K562 (cell line): ENCODE results near the gene PLK1. TPM values are rescaled to one million over a fixed set of nuclear protein-coding genes. Genes with fewer than 3 reads are reported as not detected.

Source experiments
- ATAC-seq: fragments of 200-7000 bp; cut with Tn5 transposase; 3 replicates; pipeline ENCODE4 v1.9.1; 2020; ENCODE audit warnings: moderate library complexity
- BruUV-seq: library from RNA; stranded (reverse); fragments of 400-500 nt; replicated peaks from 2 replicates; lab custom pipeline; 2021; lab: Mats Ljungman, UMichigan
- CTCF ChIA-PET: fragments of 300-600 bp; formaldehyde crosslinking; extraction: SDS; loops from one replicate; lab custom pipeline; 2021; ENCODE audit warnings: low intra/inter-chr PET ratio; lab: Yijun Ruan, JAX
- POLR2A ChIA-PET: fragments of 300-600, 350-650 bp; sonication (Branson Sonifier 250); formaldehyde crosslinking; extraction: SDS; loops from one replicate; lab custom pipeline; 2021; ENCODE audit warnings: antibody characterized with exemption, inconsistent platforms; lab: Yijun Ruan, JAX
- DNase-seq, 4 experiments: peaks; one replicate each; pipeline versions ENCODE4 v3.0.0 to v3.0.0-alpha.2; 2011 to 2018; ENCODE audit warnings: low spot score in 3 of 4, mixed read lengths in 3 of 4; ENCODE audit errors: extremely low read depth in 1 of 4
- FAIRE-seq: peaks from 2 replicates; lab custom pipeline; 2011; peaks lifted over from hg19 to GRCh38; lab: Jason Lieb, UNC
- H2AFZ ChIP-seq: 2 replicates; pipeline ENCODE4 v1.6.0; 2011; ENCODE audit warnings: low read depth, low read length, control low read depth, inconsistent platforms
- H3K27ac ChIP-seq: fragments of 200-600 bp; 3 replicates; pipeline ENCODE4 v1.8.0; 2011; ENCODE audit warnings: low read depth, mild to moderate bottlenecking, control low read depth, inconsistent platforms, low read length, moderate library complexity, mixed read lengths; ENCODE audit errors: extremely low read depth
- H3K27me3 ChIP-seq, 2 experiments: fragments of 300-600 bp in 1 of 2; 2 replicates in 1 of 2; 3 replicates in 1 of 2; pipeline versions ENCODE4 v1.6.0 to v1.8.0; 2011; ENCODE audit warnings: inconsistent platforms in 2 of 2, low read length in 2 of 2, mild to moderate bottlenecking in 1 of 2, mixed read lengths in 1 of 2, moderate library complexity in 1 of 2; ENCODE audit not compliant: control insufficient read depth in 2 of 2, insufficient read depth in 2 of 2
- H3K36me3 ChIP-seq: fragments of 300-600 bp; 3 replicates; pipeline ENCODE4 v1.8.0; 2011; ENCODE audit warnings: mild to moderate bottlenecking, low read length, inconsistent platforms; ENCODE audit not compliant: control insufficient read depth, insufficient read depth
- H3K4me1 ChIP-seq, 2 experiments: fragments of 200-600 bp in 1 of 2; replicated peaks in 1 of 2; 2 replicates in 1 of 2; 3 replicates in 1 of 2; pipeline versions ENCODE4 v1.5.1 to v1.8.0; 2011; ENCODE audit warnings: inconsistent platforms in 2 of 2, low read length in 2 of 2, mild to moderate bottlenecking in 1 of 2, mixed read lengths in 1 of 2, moderate library complexity in 1 of 2; ENCODE audit not compliant: control insufficient read depth in 2 of 2, insufficient read depth in 2 of 2
- H3K4me2 ChIP-seq: 2 replicates; pipeline ENCODE4 v1.6.1; 2011; ENCODE audit warnings: low read length, control low read depth, inconsistent platforms, mixed read lengths; ENCODE audit not compliant: insufficient read depth
- H3K4me3 ChIP-seq: fragments of 200-600 bp; sonication (generic), shearing (Covaris generic); 2 replicates; pipeline ENCODE4 v1.5.1; 2016; ENCODE audit warnings: control low read depth, inconsistent platforms
- H3K79me2 ChIP-seq: fragments of 200-600 bp; 3 replicates; pipeline ENCODE4 v1.8.0; 2011; ENCODE audit warnings: low read length, inconsistent platforms; ENCODE audit not compliant: control insufficient read depth, insufficient read depth
- H3K9ac ChIP-seq, 2 experiments: 2 replicates each; pipeline versions ENCODE4 v1.6.0 to v1.6.1; 2011; ENCODE audit warnings: low read depth in 2 of 2, low read length in 2 of 2, control low read depth in 1 of 2, inconsistent platforms in 1 of 2, mild to moderate bottlenecking in 1 of 2, mixed read lengths in 1 of 2; ENCODE audit not compliant: insufficient read depth in 1 of 2
- H3K9me1 ChIP-seq: one replicate; pipeline ENCODE4 v1.6.0; 2011; ENCODE audit warnings: inconsistent platforms, mild to moderate bottlenecking, low read length, moderate library complexity; ENCODE audit not compliant: control insufficient read depth, insufficient read depth
- H3K9me3 ChIP-seq: replicated peaks from 2 replicates; pipeline ENCODE4 v1.5.1; 2011; ENCODE audit warnings: low read depth, low read length, inconsistent platforms; ENCODE audit not compliant: control insufficient read depth, insufficient read depth
- H4K20me1 ChIP-seq: replicated peaks from 2 replicates; pipeline ENCODE4 v1.6.1; 2011; ENCODE audit warnings: low read length, inconsistent platforms, mixed read lengths; ENCODE audit not compliant: control insufficient read depth, insufficient read depth
- LEF1 ChIP-seq: fragments of 450-650 bp; IDR thresholded peaks from 2 replicates; pipeline ENCODE4 v1.6.1; 2016; ENCODE audit warnings: mild to moderate bottlenecking
- MEF2A ChIP-seq: IDR thresholded peaks from 2 replicates; pipeline ENCODE4 v1.6.1; 2011; ENCODE audit warnings: low read depth, mild to moderate bottlenecking, low read length, moderate library complexity; ENCODE audit not compliant: control insufficient read depth
- MNT ChIP-seq, 2 experiments: fragments of 450-650 bp; conservative IDR thresholded peaks; 2 replicates each; pipeline ENCODE4 v1.6.1; 2017; ENCODE audit warnings: mild to moderate bottlenecking in 2 of 2, moderate library complexity in 2 of 2
- RFX1 ChIP-seq: fragments of 450-650 bp; IDR thresholded peaks from 2 replicates; pipeline ENCODE4 v1.6.1; 2016; ENCODE audit warnings: mild to moderate bottlenecking, moderate library complexity
- SFPQ ChIP-seq: fragments of 200-400 bp; formaldehyde crosslinking; IDR thresholded peaks from 2 replicates; pipeline ENCODE4 v1.6.1; 2017; ENCODE audit warnings: mild to moderate bottlenecking, low read depth, low read length, moderate library complexity
- SMAD2 ChIP-seq: fragments of 150-350 bp; IDR thresholded peaks from 2 replicates; pipeline ENCODE4 v1.6.1; 2014; ENCODE audit warnings: low read depth, mild to moderate bottlenecking, low read length
- ZNF124 ChIP-seq: sonication (generic); formaldehyde crosslinking; IDR thresholded peaks from 2 replicates; pipeline ENCODE4 v1.8.1; 2022; ENCODE audit warnings: missing genetic modification reagents
- ZNF274 ChIP-seq: IDR thresholded peaks from 2 replicates; pipeline ENCODE4 v1.6.1; 2011; ENCODE audit warnings: low read depth, mild to moderate bottlenecking, low read length, moderate library complexity, borderline replicate concordance
- ZNF764 ChIP-seq: fragments of 250-450 bp; sonication (Bioruptor Pico); IDR thresholded peaks from 2 replicates; pipeline ENCODE4 v1.4.0; 2020; ENCODE audit warnings: low read depth, mild to moderate bottlenecking, moderate library complexity
- ZNF780A ChIP-seq: fragments of 250-450 bp; sonication (Bioruptor Pico); IDR thresholded peaks from 2 replicates; pipeline ENCODE4 v1.5.0; 2021; ENCODE audit warnings: mild to moderate bottlenecking
- WGBS: fragments of 100-300 bp; shearing (Covaris generic); methylation state at CpG from one replicate; pipeline ENCODE4 v1.1.6; 2016; ENCODE audit warnings: low coverage, mixed read lengths; ENCODE audit not compliant: insufficient coverage; ENCODE audit errors: missing lambda C conversion rate; 5-methylcytosine and 5-hydroxymethylcytosine counted together
- in situ Hi-C: fragments of 300-500 bp; cut with MboI; formaldehyde crosslinking; loops from 4 replicates; pipeline ENCODE4 v1.15.0; 2018; ENCODE audit warnings: inconsistent platforms, mixed read lengths
- intact Hi-C: fragments of 100-400 bp; cut with micrococcal nuclease; formaldehyde crosslinking; loops from 2 replicates; pipeline ENCODE4 v1.14.2; 2022
- polyA plus RNA-seq, 8 experiments: library from polyadenylated mRNA; depleted of rRNA in 4 of 8; stranded (reverse) in 5 of 8; unstranded in 3 of 8; fragments of >200 nt; fragmentation: Nextera tagmentation in 2 of 8; fragmentation: Illumina TruSeq in 1 of 8; extraction: Ambion mirVana in 2 of 8; extraction: Trizol in 1 of 8; gene quantifications; 2 replicates each; pipeline versions ENCODE4 v1.2.1 to v1.2.3, GENCODE V29; 2011 to 2014; ENCODE audit warnings: inconsistent platforms in 1 of 8, missing spikeins in 1 of 8
- total RNA-seq, 7 experiments: library from RNA; depleted of rRNA in 6 of 7; stranded (reverse); fragments of >200 nt in 6 of 7; fragmentation: Illumina TruSeq in 2 of 7; extraction: Trizol in 2 of 7; gene quantifications; 2 replicates each; pipeline versions ENCODE4 v1.2.1 to v1.2.3, GENCODE V29; 2011 to 2021; ENCODE audit warnings: low replicate concordance in 1 of 7
- TF ChIP-seq, protein P1 (sequence below), 2 experiments: fragments of 450-650 bp; IDR thresholded peaks; 2 replicates each; pipeline ENCODE4 v1.6.1; 2016
- TF ChIP-seq, protein P2 (sequence below): fragments of 250-450 bp; sonication (Bioruptor Pico); IDR thresholded peaks from 2 replicates; pipeline ENCODE4 v1.8.0; 2022; ENCODE audit warnings: moderate library complexity, mild to moderate bottlenecking, inconsistent platforms

The PLK1 gene
- total and polyA plus RNA-seq, 9 of the 15 experiments (the other 6 are each of a cell fraction or from before 2014, with no cell fraction given): 13.6 to 212 (median 45.5) TPM

- TF ChIP-seq, protein P1, sequence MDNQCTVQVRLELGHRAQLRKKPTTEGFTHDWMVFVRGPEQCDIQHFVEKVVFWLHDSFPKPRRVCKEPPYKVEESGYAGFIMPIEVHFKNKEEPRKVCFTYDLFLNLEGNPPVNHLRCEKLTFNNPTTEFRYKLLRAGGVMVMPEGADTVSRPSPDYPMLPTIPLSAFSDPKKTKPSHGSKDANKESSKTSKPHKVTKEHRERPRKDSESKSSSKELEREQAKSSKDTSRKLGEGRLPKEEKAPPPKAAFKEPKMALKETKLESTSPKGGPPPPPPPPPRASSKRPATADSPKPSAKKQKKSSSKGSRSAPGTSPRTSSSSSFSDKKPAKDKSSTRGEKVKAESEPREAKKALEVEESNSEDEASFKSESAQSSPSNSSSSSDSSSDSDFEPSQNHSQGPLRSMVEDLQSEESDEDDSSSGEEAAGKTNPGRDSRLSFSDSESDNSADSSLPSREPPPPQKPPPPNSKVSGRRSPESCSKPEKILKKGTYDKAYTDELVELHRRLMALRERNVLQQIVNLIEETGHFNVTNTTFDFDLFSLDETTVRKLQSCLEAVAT (IDR thresholded peaks at IDR 0.05): no peak
- TF ChIP-seq LEF1 (peak; percentile 63; the same call in 1 of the 2 replicates), RFX1 (no peak), SFPQ (no peak), ZNF124 (CRISPR knock-in tag) (no peak)
Observed at GRCh38 chr16:23679274-23679985, 741 bp downstream of the PLK1 start (continued).

GRCh38 chr16:23679986-23680336 is 1.3 kb downstream of the PLK1 start:
- CTCF ChIA-PET: no interaction called here
- TF ChIP-seq MNT (conservative IDR thresholded peaks at IDR 0.05): no peak
- no peak for TF ChIP-seq ZNF780A
- TF ChIP-seq ZNF274: no peak
- TF ChIP-seq SMAD2: no peak
- TF ChIP-seq ZNF764: no peak
- TF ChIP-seq MEF2A: no peak
- TF ChIP-seq, protein P2, sequence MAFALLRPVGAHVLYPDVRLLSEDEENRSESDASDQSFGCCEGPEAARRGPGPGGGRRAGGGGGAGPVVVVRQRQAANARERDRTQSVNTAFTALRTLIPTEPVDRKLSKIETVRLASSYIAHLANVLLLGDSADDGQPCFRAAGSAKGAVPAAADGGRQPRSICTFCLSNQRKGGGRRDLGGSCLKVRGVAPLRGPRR (CRISPR knock-in tag): no peak

More at GRCh38 chr16:23679986-23680336, 1.3 kb downstream of the PLK1 start:
- peak overlapping the region; percentile 100 for H3K4me2 ChIP-seq
- FAIRE-seq (no peak), DNase-seq (no peak), ATAC-seq (0 out of 3 replicates have a peak, but pooled peaks have one; percentile 1)
- peaks cover 19 to 28% of the 10 kb centered on the region in 2 experiments; a peak in 4 of 5 replicates for H3K4me1 ChIP-seq
- H3K27me3 ChIP-seq: no peaks in the 10 kb centered on the region
- peaks cover 57% of the 10 kb centered on the region for H3K36me3 ChIP-seq
- WGBS: 5% methylated on average over 6 of the region's 6 CpGs
- H3K9me3 ChIP-seq: no peaks in the 10 kb centered on the region
- H3K79me2 ChIP-seq: peaks cover 57% of the 10 kb centered on the region
- in situ Hi-C loops: no loop called here
- intact Hi-C loops: loop anchor here (2.0 kb wide), 2 partner anchors 39 to 49 kb away; partner anchors contain the start of genes DCTN5 and PALB2
- BruUV-seq: no TSS peak
- H3K27ac ChIP-seq: peak overlapping the region; percentile 99
- peak overlapping the region; percentile 87 for H3K4me3 ChIP-seq
- H4K20me1 ChIP-seq: peaks cover 18% of the 10 kb centered on the region
- POLR2A ChIA-PET: interaction anchor here (0.7 to 5.0 kb wide), 6 partner anchors 11 to 157 kb away, joined by 3 to 66 read pairs (median 5); partner anchors contain the start of genes DCTN5 and PALB2
- no peaks in the 10 kb centered on the region for H3K9me1 ChIP-seq
- peak overlapping the region; percentile 89 for H2AFZ ChIP-seq
- H3K9ac ChIP-seq: peak overlapping the region; percentile 100
